ENCODE measurements around the gene MACROD2. TPM values are rescaled to one million over a fixed set of nuclear protein-coding genes. Genes with fewer than 3 reads are reported as not detected.

MACROD2 gene
- polyA plus RNA-seq, 1 donor = 3.9 TPM

GRCh38 chr20:14878676-14879019 lies 883.3 kb downstream of the MACROD2 start:
- no peak for DNase-seq

DNA sequence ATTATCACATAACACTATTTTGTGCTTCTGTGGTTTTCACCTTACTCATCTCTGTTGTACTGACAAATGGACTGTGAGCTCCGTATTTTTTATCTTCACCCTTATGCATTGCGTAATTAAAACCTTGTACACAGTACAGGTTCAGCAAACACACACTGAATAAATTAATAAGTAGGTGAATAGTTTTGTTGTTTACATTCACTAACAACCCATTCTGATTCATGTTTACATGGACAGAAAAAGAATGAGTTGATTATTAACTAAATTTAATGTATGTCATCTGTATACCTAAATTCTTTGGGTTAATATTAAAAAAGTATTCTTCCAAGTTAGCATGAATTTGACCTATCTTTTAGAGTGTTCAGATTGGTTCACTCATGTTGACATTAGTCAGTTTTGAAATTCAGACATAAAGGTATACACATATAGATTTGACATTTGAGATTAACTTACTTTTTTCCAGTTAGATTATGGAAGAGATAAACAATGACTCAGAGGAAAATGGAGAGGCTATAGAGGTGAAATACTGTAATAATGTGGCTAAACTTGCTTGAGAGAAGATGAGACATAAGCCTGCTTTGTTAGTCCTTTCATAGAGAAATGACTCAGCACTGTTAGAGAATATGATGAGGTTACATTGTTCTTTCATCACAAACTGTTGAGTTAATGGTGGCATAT lies 883.8 kb downstream of the MACROD2 start:
- no peak for DNase-seq

DNA sequence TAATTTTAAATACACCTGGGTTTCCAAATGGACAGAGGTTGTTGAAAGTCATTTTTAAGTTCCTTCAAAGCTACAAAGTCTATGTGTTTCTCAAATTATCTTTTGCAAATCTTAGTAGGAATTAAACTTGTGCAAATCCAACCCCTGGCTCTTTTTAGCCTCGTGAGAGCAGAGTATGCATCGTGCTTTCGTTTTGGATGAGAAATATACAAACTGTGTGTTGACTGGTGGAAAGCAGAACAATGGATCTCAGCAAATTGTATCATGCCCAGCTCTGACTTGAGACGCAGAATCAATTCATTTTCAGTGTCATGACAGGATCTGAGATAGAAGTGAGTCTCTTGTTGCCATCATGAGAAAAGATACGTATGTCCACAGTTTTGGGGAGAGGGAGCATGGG lies 884.5 kb downstream of the MACROD2 start:
- DNase-seq = no peak

DNA sequence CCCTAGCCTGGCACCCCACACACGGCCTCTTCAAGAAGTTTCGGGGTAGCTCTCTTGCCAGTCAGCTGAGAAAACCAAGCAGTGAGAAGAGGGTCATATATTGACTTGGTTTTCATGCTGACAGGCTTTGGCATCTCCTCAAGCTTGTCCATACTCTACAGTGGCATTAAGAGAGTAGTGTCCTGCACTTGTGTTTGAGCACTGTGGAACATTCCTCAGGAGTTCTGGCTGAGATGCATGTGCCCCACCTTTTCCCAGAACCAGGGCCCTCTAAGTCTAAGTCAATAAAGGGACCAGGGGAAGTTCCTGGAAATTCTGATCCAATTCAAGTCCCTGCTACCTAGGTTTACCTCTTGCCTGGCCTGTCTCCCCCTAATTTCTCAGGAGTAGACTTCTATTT lies 886.2 kb downstream of the MACROD2 start:
- DNase-seq = no peak

GRCh38 chr20:14882157-14882556 lies 886.8 kb downstream of the MACROD2 start:
- DNase-seq = no peak

- no peak for DNase-seq
These were observed 887.5 kb downstream of the MACROD2 start for GRCh38 chr20:14882846-14883245.

DNA sequence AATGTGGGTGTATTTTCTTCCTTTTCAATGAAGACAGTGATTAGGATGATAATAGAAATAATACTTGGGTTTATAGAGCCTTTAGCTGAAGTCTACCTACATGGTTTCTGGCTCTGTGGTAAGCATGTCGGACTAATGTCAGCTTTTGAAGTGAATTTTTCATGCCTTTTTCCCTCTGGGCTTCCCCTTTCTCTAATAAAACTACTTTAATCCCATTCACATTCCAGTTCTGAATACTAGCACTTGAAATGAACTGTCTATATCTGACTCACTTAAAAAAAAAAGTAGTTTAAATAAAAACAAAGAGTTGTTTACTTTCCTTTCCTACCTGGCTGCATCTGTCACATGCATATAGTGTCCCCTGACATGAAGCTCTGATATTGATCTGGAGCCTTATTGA lies 888.0 kb downstream of the MACROD2 start:
- no peak for DNase-seq

DNA sequence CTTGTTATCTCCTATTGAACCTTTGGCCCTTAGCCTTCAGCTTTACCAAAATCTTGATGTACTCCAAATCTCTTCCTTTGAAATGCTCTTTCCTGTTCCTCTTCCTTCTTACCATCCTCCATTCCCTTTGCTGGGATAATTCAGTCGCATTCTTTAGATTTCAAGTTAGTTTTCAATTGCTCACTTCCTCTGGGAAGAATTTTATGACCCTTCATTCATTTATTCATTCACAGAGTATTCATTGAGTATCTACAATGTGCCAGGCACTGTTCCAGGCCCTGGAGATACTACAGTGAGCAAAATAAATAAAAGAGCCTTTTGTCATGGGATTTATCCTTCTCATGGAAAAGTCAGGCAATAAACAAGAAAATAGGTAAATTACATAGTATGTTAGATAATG lies 890.3 kb downstream of the MACROD2 start:
- DNase-seq = no peak

- no peak for DNase-seq
These were observed 892.8 kb downstream of the MACROD2 start for GRCh38 chr20:14888134-14888533.

GRCh38 chr20:14889496-14890255 lies 894.4 kb downstream of the MACROD2 start:
- no peak for DNase-seq

GRCh38 chr20:14890713-14891112 lies 895.4 kb downstream of the MACROD2 start:
- no peak for DNase-seq

- no peak for DNase-seq
These were observed 897.5 kb downstream of the MACROD2 start for GRCh38 chr20:14892782-14893181.

GRCh38 chr20:14896569-14896968 lies 901.3 kb downstream of the MACROD2 start:
- no peak for DNase-seq

DNA sequence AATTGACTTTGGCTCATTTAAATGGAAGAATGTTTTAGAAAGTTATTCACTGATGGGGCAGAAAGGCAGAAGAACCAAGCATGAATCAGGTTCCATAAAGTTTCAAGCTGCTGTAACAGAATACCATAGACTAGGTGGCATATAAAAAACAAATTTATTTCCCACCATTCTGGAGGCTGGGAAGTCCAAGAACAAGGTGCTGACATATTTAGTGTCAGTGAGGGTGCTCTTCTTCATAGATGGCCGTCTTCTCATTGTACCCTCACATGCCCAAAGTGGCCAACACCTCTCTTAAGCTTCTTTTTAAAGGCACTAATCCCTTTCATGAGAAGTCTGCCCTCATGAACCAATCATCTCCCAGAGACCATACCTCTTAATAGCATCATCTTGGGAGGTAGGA lies 902.3 kb downstream of the MACROD2 start:
- DNase-seq = no peak

DNA sequence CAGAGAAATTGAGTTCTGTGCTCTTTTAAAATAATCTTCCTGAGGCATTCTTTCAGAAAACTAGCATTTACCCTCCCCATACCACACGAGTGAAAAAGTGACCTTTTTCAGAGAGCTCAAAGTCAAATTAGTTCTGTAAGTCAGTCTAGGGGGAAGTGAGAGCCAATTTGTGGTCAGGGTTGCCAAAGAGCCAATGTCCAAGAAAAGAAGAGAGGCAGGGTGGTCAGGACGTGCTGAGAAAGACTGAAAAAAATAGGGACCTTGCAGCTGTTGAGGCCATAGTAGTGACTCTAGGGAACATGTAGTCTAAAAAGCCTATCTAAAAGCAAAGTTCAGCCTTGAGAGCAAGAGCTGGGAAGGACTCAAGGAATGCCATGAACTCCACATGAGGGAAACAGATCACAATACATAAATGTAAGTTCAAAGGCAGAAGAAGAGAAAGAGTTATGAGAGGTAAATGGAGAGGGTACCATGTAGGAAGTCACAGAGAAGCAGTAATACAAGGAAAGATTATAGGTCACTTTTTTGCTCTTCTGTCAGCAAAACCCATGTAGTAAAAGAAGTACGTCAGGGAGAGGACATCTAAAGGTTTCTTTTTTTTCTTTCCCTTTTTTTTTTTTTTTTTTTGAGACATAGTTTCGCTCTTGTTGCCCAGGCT lies 907.2 kb downstream of the MACROD2 start:
- DNase-seq = no peak

DNA sequence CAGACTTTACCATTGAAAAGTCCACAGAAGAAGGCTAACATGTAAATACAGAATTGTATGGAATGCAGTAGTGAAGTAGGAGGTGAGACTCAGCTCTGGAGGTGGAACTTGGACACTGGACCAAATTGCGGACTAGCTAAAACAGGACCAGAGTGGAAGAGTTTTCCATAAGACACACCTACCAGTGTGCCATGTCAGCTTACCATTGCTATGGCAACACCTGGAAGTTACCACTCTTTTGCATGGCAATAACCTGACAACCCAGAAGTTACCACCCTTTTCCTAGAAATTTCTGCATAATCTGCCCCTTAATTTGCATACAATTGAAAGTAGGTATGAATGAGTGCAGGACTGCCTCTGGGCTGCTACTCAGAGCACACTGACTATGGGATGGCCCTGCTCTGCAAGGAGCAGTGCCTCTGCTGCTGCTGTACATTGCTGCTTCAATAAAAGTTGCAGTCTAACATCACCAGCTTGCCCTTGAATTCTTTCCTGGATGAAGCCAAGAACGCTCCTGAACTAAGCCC lies 911.7 kb downstream of the MACROD2 start:
- DNase-seq = no peak

- no peak for DNase-seq
These were observed 914.8 kb downstream of the MACROD2 start for GRCh38 chr20:14910126-14910525.

GRCh38 chr20:14913896-14914620 lies 918.7 kb downstream of the MACROD2 start:
- no peak for DNase-seq

DNA sequence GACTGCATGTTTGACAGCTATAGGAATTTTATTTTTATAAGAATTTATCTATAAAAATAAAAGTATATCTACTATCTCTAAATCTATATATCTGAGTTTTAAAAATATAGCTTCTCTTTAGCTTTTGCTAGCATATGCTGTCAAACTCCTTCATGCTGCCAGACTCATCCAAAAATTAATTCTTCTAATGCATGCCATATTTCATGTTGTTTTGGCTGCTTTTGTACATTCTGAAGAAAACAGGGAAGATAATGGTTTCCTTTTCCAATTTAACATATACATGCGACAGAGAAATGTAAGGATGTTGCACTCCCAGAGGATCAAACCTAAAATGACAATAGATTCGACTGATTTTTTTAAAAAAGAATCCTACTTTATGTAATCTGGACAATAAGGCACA lies 919.3 kb downstream of the MACROD2 start:
- DNase-seq = no peak

GRCh38 chr20:14915356-14915755 lies 920.0 kb downstream of the MACROD2 start:
- no peak for DNase-seq

GRCh38 chr20:14916360-14916920 lies 921.1 kb downstream of the MACROD2 start:
- DNase-seq = no peak

GRCh38 chr20:14918281-14918680 lies 923.0 kb downstream of the MACROD2 start:
- no peak for DNase-seq

DNA sequence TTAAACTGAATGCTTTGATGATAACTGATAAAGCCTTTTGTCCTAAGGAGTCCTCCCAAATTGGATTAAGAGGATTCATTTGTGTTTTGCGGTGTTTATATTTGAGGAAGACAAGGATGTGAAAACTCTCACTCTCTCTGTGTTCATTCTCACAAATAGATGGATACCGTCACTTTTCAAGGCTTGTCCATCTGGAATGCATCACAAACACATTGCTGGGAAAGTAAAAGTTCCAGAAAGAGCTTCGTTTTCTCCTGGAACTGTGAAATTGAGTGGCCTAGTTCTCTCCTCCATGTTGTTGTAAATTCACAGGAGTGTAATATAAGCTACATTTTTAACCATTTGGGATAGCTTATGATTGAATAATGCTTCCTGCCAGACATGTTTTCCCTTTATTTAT lies 923.7 kb downstream of the MACROD2 start:
- no peak for DNase-seq
